Smooth muscle cell (in vitro differentiated cells): ENCODE data around the gene YWHAE. TPM values are rescaled to one million over a fixed set of nuclear protein-coding genes. Genes with fewer than 3 reads are reported as not detected.

Source experiments
- DNase-seq: peaks from one replicate; lab custom pipeline; 2025; ENCODE audit not compliant: unreplicated experiment; lab: John Stamatoyannopoulos, UW
- H2AFZ ChIP-seq: fragments of 200-600 bp; sonication (generic); 2 replicates; pipeline ENCODE4 v1.6.0; 2016; ENCODE audit warnings: antibody characterized with exemption, low read depth, mild to moderate bottlenecking
- H3F3A ChIP-seq: fragments of 200-600 bp; sonication (generic); 2 replicates; pipeline ENCODE4 v1.6.0; 2017; ENCODE audit warnings: antibody characterized with exemption, low read depth
- H3K27ac ChIP-seq: fragments of 200-600 bp; sonication (generic); 2 replicates; pipeline ENCODE4 v1.5.1; 2016; ENCODE audit warnings: low read depth, mild to moderate bottlenecking
- H3K27me3 ChIP-seq: fragments of 200-600 bp; sonication (generic); 2 replicates; pipeline ENCODE4 v1.6.1; 2016; ENCODE audit warnings: low read depth, mild to moderate bottlenecking
- H3K36me3 ChIP-seq: fragments of 200-600 bp; sonication (generic); 2 replicates; pipeline ENCODE4 v1.5.1; 2016; ENCODE audit warnings: low read depth
- H3K4me1 ChIP-seq: fragments of 200-600 bp; sonication (generic); 2 replicates; pipeline ENCODE4 v1.5.1; 2016; ENCODE audit warnings: low read depth
- H3K4me2 ChIP-seq: fragments of 200-600 bp; sonication (generic); 2 replicates; pipeline ENCODE4 v1.6.0; 2016; ENCODE audit warnings: mild to moderate bottlenecking
- H3K4me3 ChIP-seq: fragments of 200-600 bp; sonication (generic); 2 replicates; pipeline ENCODE4 v1.5.1; 2016; ENCODE audit warnings: mild to moderate bottlenecking
- H3K79me2 ChIP-seq: fragments of 200-600 bp; sonication (generic); 2 replicates; pipeline ENCODE4 v1.6.0; 2016; ENCODE audit warnings: low read depth, mild to moderate bottlenecking
- H3K9ac ChIP-seq: fragments of 200-600 bp; sonication (generic); 2 replicates; pipeline ENCODE4 v1.6.0; 2016; ENCODE audit warnings: low read depth
- H3K9me3 ChIP-seq: fragments of 200-600 bp; sonication (generic); replicated peaks from 2 replicates; pipeline ENCODE4 v1.5.1; 2016; ENCODE audit warnings: low read depth
- H4K20me1 ChIP-seq: fragments of 200-600 bp; sonication (generic); 2 replicates; pipeline ENCODE4 v1.6.0; 2016; ENCODE audit warnings: low read depth
- CTCF ChIP-seq: fragments of 200-600 bp; sonication (generic); IDR thresholded peaks from 2 replicates; pipeline ENCODE4 v1.5.1; 2017; ENCODE audit warnings: borderline replicate concordance, mild to moderate bottlenecking, antibody characterized with exemption; ENCODE audit not compliant: insufficient read depth, poor library complexity, severe bottlenecking
- WGBS: methylation state at CpG from one replicate; pipeline ENCODE4 v1.1.7; 2016; ENCODE audit warnings: low lambda C conversion rate; 5-methylcytosine and 5-hydroxymethylcytosine counted together
- polyA plus RNA-seq: library from polyadenylated mRNA; unstranded; fragments of >200 nt; fragmentation: Nextera tagmentation; extraction: Ambion mirVana; gene quantifications from 2 replicates; pipeline ENCODE4 v1.2.1, GENCODE V29; 2016
- total RNA-seq: library from RNA; depleted of rRNA; stranded (reverse); fragments of >200 nt; gene quantifications from 2 replicates; pipeline ENCODE4 v1.2.3, GENCODE V29; 2014

Gene YWHAE
- total and polyA plus RNA-seq, 2 experiments from 2014 or later, result 383 to 662 TPM

DNA sequence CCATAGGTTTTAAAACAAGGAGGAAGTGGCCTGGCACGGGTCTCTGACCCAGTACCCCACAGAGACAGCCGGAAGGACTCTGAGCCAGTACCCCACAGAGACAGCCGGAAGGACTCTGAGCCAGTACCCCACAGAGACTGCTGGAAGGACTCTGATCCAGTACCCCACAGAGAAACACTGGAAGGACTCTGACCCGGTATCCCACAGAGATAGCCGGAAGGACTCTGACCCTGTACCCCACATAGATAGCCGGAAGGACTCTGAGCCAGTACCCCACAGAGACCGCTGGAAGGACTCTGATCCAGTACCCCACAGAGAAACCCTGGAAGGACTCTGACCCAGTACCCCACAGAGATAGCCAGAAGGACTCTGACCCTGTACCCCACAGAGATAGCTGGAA lies 71.6 kb downstream of the YWHAE start:
- 67% methylated on average over 7 of the region's 7 CpGs for WGBS
- H4K20me1 ChIP-seq, result peaks cover 7% of the 10 kb centered on the region
- no peaks in the 10 kb centered on the region for H3K4me1 ChIP-seq
- no peaks in the 10 kb centered on the region for H3K9me3 ChIP-seq
- no peaks in the 10 kb centered on the region for H3K79me2 ChIP-seq
- no peak for TF ChIP-seq CTCF
- no peaks in the 10 kb centered on the region for H3K36me3 ChIP-seq
- no peaks in the 10 kb centered on the region for H3F3A ChIP-seq
- no peak overlapping the region for H3K4me3 ChIP-seq
- no peak overlapping the region for H3K4me2 ChIP-seq
- H2AFZ ChIP-seq, result no peak overlapping the region
- DNase-seq, result no peak
- H3K9ac ChIP-seq, result no peak overlapping the region
- no peak overlapping the region for H3K27ac ChIP-seq
- H3K27me3 ChIP-seq, result no peaks in the 10 kb centered on the region

- Histone ChIP-seq H2AFZ (no peak overlapping the region), H3K9ac (no peak overlapping the region), H3K4me2 (no peak overlapping the region), H3K36me3 (no peaks in the 10 kb centered on the region), H3K79me2 (no peaks in the 10 kb centered on the region), H3F3A (no peaks in the 10 kb centered on the region), H4K20me1 (no peaks in the 10 kb centered on the region), H3K27ac (no peak overlapping the region), H3K9me3 (no peaks in the 10 kb centered on the region), H3K27me3 (no peaks in the 10 kb centered on the region), H3K4me1 (no peaks in the 10 kb centered on the region), H3K4me3 (no peak overlapping the region)
- TF ChIP-seq CTCF, result no peak
- 87% methylated on average over 12 of the region's 12 CpGs for whole genome bisulfite sequencing
- DNase-seq, result no peak
Observed at GRCh38 chr17:1325766-1326165, 74.3 kb downstream of the YWHAE start.

DNA sequence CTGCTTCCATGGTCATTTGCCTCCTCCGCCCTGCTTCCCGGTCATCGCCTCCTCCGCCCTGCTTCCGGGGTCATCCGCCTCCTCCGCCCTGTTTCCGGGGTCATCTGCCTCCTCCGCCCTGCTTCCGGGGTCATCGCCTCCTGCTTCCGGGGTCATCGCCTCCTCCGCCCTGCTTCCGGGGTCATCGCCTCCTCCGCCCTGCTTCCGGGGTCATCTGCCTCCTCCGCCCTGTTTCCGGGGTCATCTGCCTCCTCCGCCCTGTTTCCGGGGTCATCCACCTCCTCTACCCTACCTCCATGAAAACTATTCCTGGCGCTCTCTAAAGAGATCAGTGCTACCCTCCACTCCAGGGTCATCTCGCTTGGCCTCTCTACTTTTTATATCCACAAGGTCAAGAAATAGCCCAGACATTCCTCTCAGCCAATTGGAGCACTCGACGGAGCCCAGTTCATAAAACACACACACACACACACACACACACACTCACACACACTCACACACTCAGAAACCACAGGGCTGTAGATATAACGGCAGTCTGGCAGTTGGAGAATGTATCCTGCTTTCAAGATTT lies 75.7 kb downstream of the YWHAE start:
- 90% methylated on average over 27 of the region's 27 CpGs for WGBS
- Histone ChIP-seq H3K4me3 (no peak overlapping the region), H3K9ac (no peak overlapping the region)

More for the DNA sequence above, 75.7 kb downstream of the YWHAE start:
- H2AFZ ChIP-seq, result no peak overlapping the region
- H3K27ac ChIP-seq, result no peak overlapping the region
- H3K36me3 ChIP-seq, result no peaks in the 10 kb centered on the region
- no peak overlapping the region for H3K4me2 ChIP-seq
- H3K9me3 ChIP-seq, result no peaks in the 10 kb centered on the region
- TF ChIP-seq CTCF, result no peak
- H3K4me1 ChIP-seq, result no peaks in the 10 kb centered on the region
- DNase-seq, result no peak
- no peaks in the 10 kb centered on the region for H4K20me1 ChIP-seq
- no peaks in the 10 kb centered on the region for H3K79me2 ChIP-seq
- H3F3A ChIP-seq, result no peaks in the 10 kb centered on the region
- H3K27me3 ChIP-seq, result no peaks in the 10 kb centered on the region
